BLaER1 (cell line): ENCODE measurements around the gene SAMD4A.

Source experiments
- H3K27ac ChIP-seq: shearing (Covaris generic); formaldehyde crosslinking; 2 replicates; pipeline ENCODE4 v1.8.1; 2022
- H3K27me3 ChIP-seq: shearing (Covaris generic); formaldehyde crosslinking; 2 replicates; pipeline ENCODE4 v1.8.1; 2022
- H3K36me3 ChIP-seq: shearing (Covaris generic); formaldehyde crosslinking; 2 replicates; pipeline ENCODE4 v1.8.1; 2022
- H3K4me1 ChIP-seq: shearing (Covaris generic); formaldehyde crosslinking; 2 replicates; pipeline ENCODE4 v1.8.1; 2022
- H3K4me2 ChIP-seq: shearing (Covaris generic); formaldehyde crosslinking; 2 replicates; pipeline ENCODE4 v1.8.1; 2022
- H3K4me3 ChIP-seq: shearing (Covaris generic); formaldehyde crosslinking; 2 replicates; pipeline ENCODE4 v1.8.1; 2022
- H3K9ac ChIP-seq: shearing (Covaris generic); formaldehyde crosslinking; 2 replicates; pipeline ENCODE4 v1.8.1; 2022
- H3K9me3 ChIP-seq: shearing (Covaris generic); formaldehyde crosslinking; 2 replicates; pipeline ENCODE4 v1.8.1; 2022
- H4K20me1 ChIP-seq: shearing (Covaris generic); formaldehyde crosslinking; 2 replicates; pipeline ENCODE4 v1.8.1; 2022
- Cebpa-rat ChIP-seq: shearing (Covaris generic); IDR thresholded peaks from 2 replicates; pipeline ENCODE4 v1.8.1; 2022

Gene SAMD4A

DNA sequence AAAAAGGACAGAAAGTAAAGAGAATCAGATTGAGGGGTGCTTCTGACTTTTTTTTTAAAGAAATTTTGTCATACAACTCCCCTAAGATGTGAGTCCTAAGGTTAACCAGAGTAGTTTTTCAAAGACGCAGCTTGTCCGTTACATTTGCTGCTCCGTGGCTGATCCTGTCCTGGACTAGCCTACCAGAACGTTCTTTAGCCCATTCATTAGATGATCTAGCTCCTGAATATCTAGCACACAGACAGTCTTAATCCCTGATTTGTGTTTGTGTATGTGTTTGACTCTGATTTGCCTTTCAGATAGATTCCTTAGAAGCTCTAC lies 60.3 kb downstream of the SAMD4A start:
- Histone ChIP-seq H3K9me3 (peaks cover 20% of the 10 kb centered on the region), H3K4me1 (peaks cover 64% of the 10 kb centered on the region), H3K36me3 (peaks cover 17% of the 10 kb centered on the region), H3K27ac (peak overlapping the region; percentile 77), H3K27me3 (no peaks in the 10 kb centered on the region), H3K4me2 (peak overlapping the region; percentile 93), H4K20me1 (peaks cover 61% of the 10 kb centered on the region), H3K4me3 (peak overlapping the region; percentile 52), H3K9ac (peak overlapping the region; percentile 78)
- no peak for TF ChIP-seq Cebpa-rat

DNA sequence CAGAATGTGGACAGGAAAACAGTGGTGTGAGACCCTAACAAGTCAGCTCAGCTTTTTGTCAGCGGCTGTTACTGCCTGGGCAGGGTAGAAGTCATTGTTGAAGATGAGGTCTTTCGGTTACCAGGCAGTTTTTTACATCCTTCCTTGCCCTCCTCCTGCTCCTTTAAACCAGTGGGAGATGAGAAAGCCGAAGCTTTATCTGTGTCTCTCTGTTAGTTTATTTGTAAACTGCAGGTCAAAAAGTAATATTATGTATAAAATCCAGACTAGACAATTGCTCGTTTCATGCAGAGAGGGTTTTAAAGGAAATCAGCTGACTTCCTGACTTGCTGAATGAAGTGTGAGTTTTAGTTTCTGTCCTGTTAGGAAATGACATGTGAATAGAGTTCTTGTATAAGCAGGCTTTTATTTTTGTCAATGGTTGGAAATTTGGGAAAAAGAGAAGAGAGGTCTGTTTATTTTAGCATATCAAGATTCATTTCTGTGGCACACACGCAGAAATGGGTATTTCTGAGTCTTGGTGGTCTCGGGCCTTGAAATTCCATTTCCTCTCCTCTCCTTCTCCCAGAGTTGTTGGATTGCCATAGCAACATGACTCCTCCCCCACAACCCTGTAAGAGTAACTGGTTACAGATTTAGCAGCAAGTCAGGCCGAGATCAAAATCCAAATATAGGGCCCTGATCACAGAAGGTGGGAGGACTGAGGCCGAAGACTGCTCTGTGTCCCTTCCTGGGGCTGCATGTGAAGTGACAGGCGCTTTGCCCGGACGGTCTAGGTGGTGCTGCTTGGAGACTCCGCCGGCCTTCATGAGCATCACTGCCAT lies 60.8 kb downstream of the SAMD4A start:
- Histone ChIP-seq H3K4me2 (peak overlapping the region; percentile 93), H3K36me3 (peaks cover 12% of the 10 kb centered on the region), H3K27ac (peak overlapping the region; percentile 77), H3K4me3 (peak overlapping the region; percentile 52), H3K9ac (peak overlapping the region; percentile 78), H3K4me1 (peaks cover 59% of the 10 kb centered on the region), H3K27me3 (no peaks in the 10 kb centered on the region), H3K9me3 (peaks cover 18% of the 10 kb centered on the region), H4K20me1 (peaks cover 61% of the 10 kb centered on the region)
- no peak for TF ChIP-seq Cebpa-rat

DNA sequence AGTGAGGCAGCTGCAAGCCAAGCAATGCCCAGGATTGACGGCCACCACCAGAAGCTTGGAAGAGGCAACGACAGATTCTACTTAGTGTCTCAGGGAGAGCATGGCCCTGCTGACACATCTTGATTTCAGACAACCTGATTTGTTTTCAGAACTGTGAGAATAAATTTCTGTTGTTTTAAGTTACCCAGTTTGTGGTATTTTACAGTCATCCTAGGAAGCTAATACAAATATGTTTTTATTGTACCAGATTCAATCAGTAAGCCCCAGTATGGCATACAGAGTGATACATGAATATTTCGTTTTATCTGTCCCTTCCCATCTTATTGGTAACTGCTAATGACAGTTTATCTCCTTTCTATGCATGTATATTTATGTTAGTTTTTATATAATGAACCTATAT lies 62.3 kb downstream of the SAMD4A start:
- Histone ChIP-seq H3K27me3 (no peaks in the 10 kb centered on the region), H3K9ac (no peak overlapping the region), H3K36me3 (peaks cover 14% of the 10 kb centered on the region), H3K9me3 (peaks cover 16% of the 10 kb centered on the region; the same call in 1 of the 2 replicates), H3K4me2 (peak overlapping the region; percentile 93), H3K27ac (no peak overlapping the region), H3K4me3 (no peak overlapping the region), H3K4me1 (peaks cover 55% of the 10 kb centered on the region), H4K20me1 (peaks cover 64% of the 10 kb centered on the region)
- no peak for TF ChIP-seq Cebpa-rat

- Histone ChIP-seq H3K4me2 (peak overlapping the region; percentile 93), H3K27ac (no peak overlapping the region), H3K4me3 (no peak overlapping the region), H3K9me3 (peaks cover 16% of the 10 kb centered on the region; the same call in 1 of the 2 replicates), H3K4me1 (peaks cover 53% of the 10 kb centered on the region), H3K9ac (no peak overlapping the region), H3K36me3 (peaks cover 16% of the 10 kb centered on the region), H3K27me3 (no peaks in the 10 kb centered on the region), H4K20me1 (peaks cover 57% of the 10 kb centered on the region)
- TF ChIP-seq Cebpa-rat, result no peak
Measured at GRCh38 chr14:54629635-54630360, 62.9 kb downstream of the SAMD4A start.

DNA sequence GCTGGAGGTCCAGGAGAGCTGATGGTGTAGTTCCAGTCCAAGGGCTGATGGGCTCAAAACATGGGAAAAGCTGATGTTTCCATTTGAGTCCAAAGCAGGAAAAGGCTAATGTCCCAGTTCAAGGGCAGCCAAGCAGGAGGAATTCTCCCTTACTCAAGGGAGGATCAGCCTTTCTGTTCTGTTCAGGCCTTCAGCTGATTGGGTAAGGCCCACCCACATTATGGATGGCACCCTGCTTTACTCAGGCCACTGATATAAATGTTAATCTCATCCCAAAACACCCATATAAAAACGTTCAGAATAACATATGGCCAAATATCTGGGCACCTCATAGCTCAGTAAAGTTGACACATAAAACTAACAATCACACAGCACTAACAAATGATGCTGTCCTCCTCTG lies 64.1 kb downstream of the SAMD4A start:
- Histone ChIP-seq H4K20me1 (peaks cover 50% of the 10 kb centered on the region), H3K4me3 (no peak overlapping the region), H3K36me3 (peaks cover 21% of the 10 kb centered on the region), H3K4me2 (no peak overlapping the region), H3K9me3 (peaks cover 16% of the 10 kb centered on the region; the same call in 1 of the 2 replicates), H3K4me1 (peaks cover 41% of the 10 kb centered on the region), H3K9ac (no peak overlapping the region), H3K27ac (no peak overlapping the region), H3K27me3 (no peaks in the 10 kb centered on the region)
- TF ChIP-seq Cebpa-rat, result no peak

GRCh38 chr14:54632452-54632851 lies 65.5 kb downstream of the SAMD4A start:
- H3K36me3 ChIP-seq, result peaks cover 22% of the 10 kb centered on the region
- peaks cover 50% of the 10 kb centered on the region for H4K20me1 ChIP-seq
- H3K4me3 ChIP-seq, result no peak overlapping the region
- no peak overlapping the region for H3K27ac ChIP-seq
- H3K9me3 ChIP-seq, result peaks cover 16% of the 10 kb centered on the region; the same call in 1 of the 2 replicates
- H3K9ac ChIP-seq, result no peak overlapping the region
- H3K4me1 ChIP-seq, result peaks cover 27% of the 10 kb centered on the region
- no peaks in the 10 kb centered on the region for H3K27me3 ChIP-seq
- no peak overlapping the region for H3K4me2 ChIP-seq
- TF ChIP-seq Cebpa-rat, result no peak

DNA sequence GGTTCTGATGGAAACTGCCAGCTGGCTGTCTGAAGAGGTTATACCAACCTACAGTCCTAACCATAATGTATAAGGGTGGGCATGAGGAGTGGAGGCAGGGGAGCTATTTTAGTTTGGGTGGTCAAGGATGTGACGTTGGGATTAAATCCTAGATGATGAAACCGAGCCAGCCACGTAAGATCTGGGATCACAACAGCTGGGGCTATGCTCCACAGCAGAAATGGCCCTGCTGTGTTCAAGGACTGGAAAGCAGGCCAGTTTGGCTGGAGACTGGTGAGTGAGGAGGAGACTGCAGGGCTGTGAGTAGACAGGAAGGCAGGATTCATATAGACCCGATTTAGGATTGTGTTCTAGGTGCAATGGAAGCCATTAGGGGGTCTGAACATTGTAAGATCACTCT lies 66.1 kb downstream of the SAMD4A start:
- H4K20me1 ChIP-seq, result peaks cover 50% of the 10 kb centered on the region
- no peak for TF ChIP-seq Cebpa-rat
- H3K4me2 ChIP-seq, result no peak overlapping the region
- peaks cover 21% of the 10 kb centered on the region for H3K4me1 ChIP-seq
- H3K27me3 ChIP-seq, result no peaks in the 10 kb centered on the region
- peaks cover 16% of the 10 kb centered on the region; the same call in 1 of the 2 replicates for H3K9me3 ChIP-seq
- no peak overlapping the region for H3K9ac ChIP-seq
- peaks cover 22% of the 10 kb centered on the region for H3K36me3 ChIP-seq
- H3K27ac ChIP-seq, result no peak overlapping the region
- no peak overlapping the region for H3K4me3 ChIP-seq

DNA sequence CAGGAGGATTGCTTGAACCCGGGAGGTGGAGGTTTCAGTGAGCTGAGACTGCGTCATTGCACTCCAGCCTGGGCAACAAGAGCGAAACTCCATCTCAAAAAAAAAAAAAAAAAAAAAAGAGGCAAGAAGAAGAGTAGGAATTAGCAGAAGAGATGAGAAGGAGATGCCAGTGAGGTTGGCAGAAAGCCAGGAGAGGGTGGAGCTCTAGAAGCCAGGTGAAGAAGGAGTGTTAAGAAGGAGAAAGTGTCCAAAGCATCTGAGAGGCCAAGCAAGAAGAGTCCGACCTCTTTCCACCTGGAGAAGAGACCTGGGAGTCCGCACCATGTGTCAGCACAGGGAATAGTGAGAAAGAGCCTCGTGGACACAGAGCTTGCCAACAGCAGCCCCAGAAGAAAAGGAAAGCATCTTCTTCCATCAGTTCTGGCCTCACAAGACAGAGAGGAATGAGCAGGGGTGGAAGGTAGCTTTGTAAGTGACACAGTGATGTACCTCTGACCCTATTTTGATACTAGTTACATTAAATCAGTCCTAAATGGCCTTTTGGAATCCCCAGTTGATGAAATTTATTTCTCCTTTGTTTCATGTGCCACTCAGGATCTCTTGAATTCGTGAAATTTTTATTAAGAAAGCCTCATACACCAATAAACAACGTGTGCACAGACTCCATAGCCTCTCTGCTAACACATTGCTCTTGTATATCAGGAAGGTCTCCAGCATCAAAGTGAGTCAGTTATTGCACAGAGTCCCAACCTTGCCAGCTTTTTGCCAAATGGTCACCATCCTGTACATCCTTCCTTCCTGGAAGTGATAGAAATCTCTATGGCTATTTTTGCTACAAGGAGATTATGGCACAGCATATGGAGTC lies 70.6 kb downstream of the SAMD4A start:
- Histone ChIP-seq H3K4me2 (no peak overlapping the region), H3K4me3 (no peak overlapping the region), H3K27me3 (no peaks in the 10 kb centered on the region), H3K27ac (no peak overlapping the region), H3K36me3 (peaks cover 12% of the 10 kb centered on the region), H4K20me1 (peaks cover 76% of the 10 kb centered on the region), H3K9ac (no peak overlapping the region), H3K4me1 (no peaks in the 10 kb centered on the region), H3K9me3 (no peaks in the 10 kb centered on the region)
- TF ChIP-seq Cebpa-rat, result no peak

DNA sequence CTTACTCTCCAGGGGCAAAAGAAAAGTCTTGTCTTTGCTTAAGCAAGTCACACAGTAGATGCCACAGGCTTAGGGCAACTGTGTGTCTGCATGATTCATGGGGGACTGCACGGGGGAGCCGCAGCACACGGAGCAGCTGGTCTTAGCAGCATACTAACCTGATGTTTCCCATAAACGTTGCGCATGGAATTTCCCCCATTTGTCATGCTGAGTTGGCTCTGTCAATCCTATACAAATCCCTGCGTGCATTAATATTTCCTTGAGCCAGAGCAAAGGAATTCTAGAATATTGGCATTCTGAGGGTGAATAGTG lies 71.2 kb downstream of the SAMD4A start:
- no peaks in the 10 kb centered on the region for H3K4me1 ChIP-seq
- peaks cover 79% of the 10 kb centered on the region for H4K20me1 ChIP-seq
- H3K4me3 ChIP-seq, result no peak overlapping the region
- H3K27me3 ChIP-seq, result no peaks in the 10 kb centered on the region
- no peak overlapping the region for H3K27ac ChIP-seq
- H3K36me3 ChIP-seq, result peaks cover 12% of the 10 kb centered on the region; the same call in 1 of the 2 replicates
- H3K4me2 ChIP-seq, result no peak overlapping the region
- TF ChIP-seq Cebpa-rat, result no peak
- no peaks in the 10 kb centered on the region for H3K9me3 ChIP-seq
- no peak overlapping the region for H3K9ac ChIP-seq

GRCh38 chr14:54639611-54640010 lies 72.7 kb downstream of the SAMD4A start:
- Histone ChIP-seq H3K4me2 (no peak overlapping the region), H3K9me3 (no peaks in the 10 kb centered on the region), H3K27me3 (no peaks in the 10 kb centered on the region), H3K9ac (no peak overlapping the region), H3K4me3 (no peak overlapping the region), H3K4me1 (no peaks in the 10 kb centered on the region), H3K36me3 (peaks cover 5% of the 10 kb centered on the region; the same call in 1 of the 2 replicates), H4K20me1 (peaks cover 89% of the 10 kb centered on the region), H3K27ac (no peak overlapping the region)
- TF ChIP-seq Cebpa-rat, result no peak
